Hepatocyte (in vitro differentiated cells): ENCODE data around the gene RAD51AP2.

Source experiments
- EZH2 ChIP-seq: fragments of 200-600 bp; sonication (generic); IDR thresholded peaks from 2 replicates; pipeline ENCODE4 v1.6.1; 2016; ENCODE audit warnings: antibody characterized with exemption, mild to moderate bottlenecking, borderline replicate concordance
- EZH2phosphoT487 ChIP-seq: fragments of 200-600 bp; sonication (generic); IDR thresholded peaks from one replicate; pipeline ENCODE4 v1.6.1; 2018; ENCODE audit warnings: antibody characterized with exemption, mild to moderate bottlenecking, low read depth, moderate library complexity; ENCODE audit not compliant: unreplicated experiment, severe bottlenecking
- TF ChIP-seq, protein P1 (sequence below): fragments of 200-600 bp; sonication (generic); IDR thresholded peaks from 2 replicates; pipeline ENCODE4 v1.5.1; 2016; ENCODE audit warnings: antibody characterized with exemption, mild to moderate bottlenecking; ENCODE audit not compliant: poor library complexity

DNA sequence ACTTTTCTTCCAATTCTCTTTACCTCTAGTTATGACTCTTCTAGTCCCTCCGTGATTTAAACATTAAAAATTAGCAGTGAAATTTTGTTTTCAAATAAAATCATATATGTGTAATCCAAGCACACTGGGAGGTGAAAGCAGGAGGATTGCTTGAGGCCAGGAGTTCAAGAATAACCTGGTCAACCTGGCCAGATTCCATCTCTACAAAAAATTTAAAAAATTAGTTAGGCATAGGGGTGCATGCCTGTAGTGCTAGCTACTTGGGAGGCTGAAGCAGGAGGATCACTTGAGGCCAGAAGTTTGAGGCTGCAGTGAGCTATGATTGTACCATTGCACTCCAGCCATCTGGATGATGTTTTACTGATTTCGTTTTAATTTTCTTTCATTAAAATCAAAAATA is 15.3 kb upstream of the RAD51AP2 start:
- TF ChIP-seq, protein P1, sequence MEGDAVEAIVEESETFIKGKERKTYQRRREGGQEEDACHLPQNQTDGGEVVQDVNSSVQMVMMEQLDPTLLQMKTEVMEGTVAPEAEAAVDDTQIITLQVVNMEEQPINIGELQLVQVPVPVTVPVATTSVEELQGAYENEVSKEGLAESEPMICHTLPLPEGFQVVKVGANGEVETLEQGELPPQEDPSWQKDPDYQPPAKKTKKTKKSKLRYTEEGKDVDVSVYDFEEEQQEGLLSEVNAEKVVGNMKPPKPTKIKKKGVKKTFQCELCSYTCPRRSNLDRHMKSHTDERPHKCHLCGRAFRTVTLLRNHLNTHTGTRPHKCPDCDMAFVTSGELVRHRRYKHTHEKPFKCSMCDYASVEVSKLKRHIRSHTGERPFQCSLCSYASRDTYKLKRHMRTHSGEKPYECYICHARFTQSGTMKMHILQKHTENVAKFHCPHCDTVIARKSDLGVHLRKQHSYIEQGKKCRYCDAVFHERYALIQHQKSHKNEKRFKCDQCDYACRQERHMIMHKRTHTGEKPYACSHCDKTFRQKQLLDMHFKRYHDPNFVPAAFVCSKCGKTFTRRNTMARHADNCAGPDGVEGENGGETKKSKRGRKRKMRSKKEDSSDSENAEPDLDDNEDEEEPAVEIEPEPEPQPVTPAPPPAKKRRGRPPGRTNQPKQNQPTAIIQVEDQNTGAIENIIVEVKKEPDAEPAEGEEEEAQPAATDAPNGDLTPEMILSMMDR = no peak
- TF ChIP-seq EZH2 = no peak
- TF ChIP-seq EZH2phosphoT487 = no peak
